Stimulated activated CD4-positive, alpha-beta T cell treated with anti-CD3 and anti-CD28 coated beads, Interleukin-12 subunit alpha, Interleukin-12 subunit beta, amount 100 ng/mL, for 24 hours (primary cell): Measurements from ENCODE around the gene KIAA1191.
A peak's percentile ranks its signal among the peaks of the same experiment; 100 is the strongest.
"Not testable (repeated sequence)": the region's sequence is repeated elsewhere in the genome, so short reads cannot be mapped to it uniquely, and the experiment has no call there.

Experiments
- DNase-seq, 2 experiments: peaks; one replicate each; pipeline ENCODE4 v3.0.0-alpha.2; 2020; ENCODE audit warnings: low read depth in 2 of 2

Gene KIAA1191, protein sequence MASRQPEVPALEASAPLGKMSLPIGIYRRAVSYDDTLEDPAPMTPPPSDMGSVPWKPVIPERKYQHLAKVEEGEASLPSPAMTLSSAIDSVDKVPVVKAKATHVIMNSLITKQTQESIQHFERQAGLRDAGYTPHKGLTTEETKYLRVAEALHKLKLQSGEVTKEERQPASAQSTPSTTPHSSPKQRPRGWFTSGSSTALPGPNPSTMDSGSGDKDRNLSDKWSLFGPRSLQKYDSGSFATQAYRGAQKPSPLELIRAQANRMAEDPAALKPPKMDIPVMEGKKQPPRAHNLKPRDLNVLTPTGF

GRCh38 chr5:176361437-176362232 lies at the start of gene KIAA1191:
Gene KIAA1191, minus strand, starts transcription at chr5:176361764. Its CDS starts 2,256 bp downstream, at chr5:176359508.
- DNase-seq: peak; percentile 80 to 94

- no peak for DNase-seq
These were observed 49.1 kb upstream of the KIAA1191 start for GRCh38 chr5:176410486-176411180.

DNA sequence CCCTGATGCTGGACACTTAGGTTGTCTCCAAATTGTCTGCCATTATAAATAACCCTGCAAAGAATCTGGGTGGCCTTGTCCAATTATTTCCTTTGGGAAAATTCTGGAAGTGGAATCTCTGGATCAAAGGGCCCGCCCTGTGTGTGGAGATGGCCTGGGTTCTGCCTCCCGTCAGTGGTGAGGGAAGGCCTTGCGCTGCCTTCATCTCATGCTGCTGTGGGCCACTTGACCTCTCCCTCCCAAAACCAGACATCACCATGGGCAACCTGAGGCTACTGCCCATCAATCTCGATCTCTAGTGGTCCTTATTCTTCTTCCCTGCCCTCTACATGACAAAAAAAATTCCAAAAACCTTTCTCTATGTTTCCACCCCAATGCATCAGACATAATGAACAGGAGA lies 48.2 kb upstream of the KIAA1191 start:
- no peak for DNase-seq

GRCh38 chr5:176408590-176408989 lies 47.0 kb upstream of the KIAA1191 start:
- DNase-seq: no peak

GRCh38 chr5:176408252-176408573 lies 46.6 kb upstream of the KIAA1191 start:
- DNase-seq: not testable (repeated sequence)

- no peak for DNase-seq
These were observed 46.1 kb upstream of the KIAA1191 start for GRCh38 chr5:176407456-176408251.

GRCh38 chr5:176406436-176407052 lies 45.0 kb upstream of the KIAA1191 start:
- no peak for DNase-seq

- no peak for DNase-seq
These were observed 44.3 kb upstream of the KIAA1191 start for GRCh38 chr5:176405656-176406435.

GRCh38 chr5:176401281-176402205 lies 40.0 kb upstream of the KIAA1191 start:
- DNase-seq: no peak

DNA sequence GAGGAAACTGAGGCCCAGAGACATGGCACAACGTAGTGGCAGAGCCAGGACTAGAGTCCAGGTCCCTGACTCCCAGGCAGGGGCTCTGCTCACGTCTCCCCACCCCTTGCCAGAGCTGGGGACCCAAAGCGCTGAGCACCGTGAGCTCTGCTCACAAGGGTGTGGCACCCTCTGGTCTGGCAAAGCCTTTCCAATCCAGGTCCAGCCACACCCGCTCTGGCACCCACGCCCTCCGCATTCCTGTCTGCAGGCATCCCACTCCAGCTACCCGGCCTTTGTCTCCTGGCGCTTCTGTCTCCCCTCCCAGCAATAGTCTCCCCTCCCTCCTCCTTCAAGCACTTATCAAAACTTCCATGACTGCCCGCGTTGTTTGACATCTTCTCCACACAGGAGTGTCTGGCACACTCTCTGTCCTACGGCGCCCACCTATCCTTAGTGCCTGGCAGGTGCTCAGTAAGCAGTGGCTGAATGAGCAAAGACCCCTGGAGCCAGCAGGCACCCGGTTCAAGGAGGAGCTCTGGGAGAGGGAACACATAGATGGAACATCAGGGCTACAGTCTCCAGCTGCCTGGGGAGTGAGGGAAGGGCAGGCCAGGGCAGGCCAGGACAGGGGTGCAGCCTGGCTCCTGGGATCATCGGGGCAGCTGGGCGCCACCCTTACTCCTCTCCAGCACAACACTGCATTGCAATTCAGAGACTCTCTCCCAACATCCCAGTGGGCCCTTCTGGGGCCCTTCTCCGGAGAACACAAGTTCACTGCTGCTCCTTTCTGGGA lies 39.0 kb upstream of the KIAA1191 start:
- DNase-seq: no peak

GRCh38 chr5:176397736-176398420 lies 36.3 kb upstream of the KIAA1191 start:
- no peak for DNase-seq

DNA sequence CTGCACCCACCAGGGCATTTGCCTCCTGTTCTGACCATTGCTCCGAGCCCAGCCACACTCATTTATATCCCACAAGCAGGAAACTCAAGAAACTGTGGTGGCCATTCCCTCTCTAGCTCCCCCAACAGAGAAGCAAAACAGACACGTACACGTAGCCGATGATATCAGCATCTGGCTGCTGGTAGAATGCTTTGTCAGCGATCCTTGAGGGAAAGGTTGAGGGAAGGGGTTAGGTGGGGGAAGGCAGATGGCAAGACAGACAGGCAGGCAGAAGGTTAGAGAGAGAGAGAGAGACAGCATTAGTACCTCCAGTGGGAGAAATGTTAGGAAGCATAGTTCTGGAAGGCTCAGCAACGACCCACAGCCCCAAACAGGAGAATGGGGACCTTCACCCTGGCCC lies 34.8 kb upstream of the KIAA1191 start:
- no peak for DNase-seq

GRCh38 chr5:176394881-176395675 lies 33.5 kb upstream of the KIAA1191 start:
- DNase-seq: no peak

DNA sequence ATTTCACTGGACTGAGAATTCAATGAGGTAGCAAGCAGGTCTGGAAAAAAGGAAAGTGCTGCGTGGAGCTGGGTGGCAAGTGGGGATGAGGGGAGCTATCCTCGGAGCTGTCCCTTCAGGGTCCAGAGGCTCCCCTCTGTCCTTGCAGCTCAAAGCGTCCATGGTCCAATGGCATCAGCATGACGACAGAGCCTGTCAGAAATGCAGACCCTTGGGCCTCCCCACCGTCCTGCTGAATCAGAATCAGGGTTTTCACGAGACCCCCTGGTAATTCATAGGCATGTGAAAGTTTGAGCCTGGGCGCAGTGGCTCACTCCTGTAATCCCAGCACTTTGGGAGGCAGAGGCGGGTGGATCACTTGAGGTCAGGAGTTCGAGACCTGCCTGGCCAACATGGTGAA lies 32.5 kb upstream of the KIAA1191 start:
- no peak for DNase-seq

DNA sequence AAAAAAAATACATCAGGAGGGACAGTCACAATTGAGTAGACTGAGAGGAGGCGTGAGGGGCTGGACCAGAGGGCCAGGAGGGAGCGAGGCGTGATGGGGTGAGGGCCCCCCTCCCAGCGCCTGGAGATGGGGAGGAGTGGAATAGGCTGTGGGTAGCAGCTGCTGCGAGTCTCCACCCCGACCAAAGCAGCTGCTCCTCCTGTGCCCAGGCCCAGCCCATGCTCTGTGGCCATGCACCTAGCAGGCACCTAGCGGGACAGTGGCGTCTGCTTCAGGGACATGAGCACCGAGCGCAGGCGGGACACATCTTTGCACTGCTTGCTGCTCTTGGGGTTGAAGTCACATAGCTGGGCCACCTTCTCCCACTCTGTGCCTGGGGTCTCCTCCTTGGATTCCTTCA lies 31.0 kb upstream of the KIAA1191 start:
- DNase-seq: no peak

- no peak for DNase-seq
These were observed 30.4 kb upstream of the KIAA1191 start for GRCh38 chr5:176391999-176392398.

GRCh38 chr5:176391479-176391878 lies 29.9 kb upstream of the KIAA1191 start:
- DNase-seq: no peak
